Fibroblast of lung (primary cell): ENCODE data around the gene MYH9. TPM values are rescaled to one million over a fixed set of nuclear protein-coding genes. Genes with fewer than 3 reads are reported as not detected.

Experiments used
- DNase-seq, 2 donors: peaks; one replicate each; pipeline versions ENCODE4 v3.0.0 to v3.0.0-alpha.2; 2010; ENCODE audit warnings: low read depth in 2 of 2
- H2AFZ ChIP-seq: 2 replicates; pipeline ENCODE4 v1.5.1; 2012; ENCODE audit warnings: low read length, control low read depth, inconsistent platforms
- H3K27ac ChIP-seq: 2 replicates; pipeline ENCODE4 v1.5.1; 2011; ENCODE audit warnings: low read length, control low read depth; ENCODE audit not compliant: insufficient read depth
- H3K27me3 ChIP-seq: 2 replicates; pipeline ENCODE4 v1.5.1; 2011; ENCODE audit warnings: mild to moderate bottlenecking, low read length; ENCODE audit not compliant: control insufficient read depth, insufficient read depth
- H3K36me3 ChIP-seq: 2 replicates; pipeline ENCODE4 v1.5.1; 2011; ENCODE audit warnings: low read length; ENCODE audit not compliant: control insufficient read depth, insufficient read depth
- H3K4me1 ChIP-seq: 2 replicates; pipeline ENCODE4 v1.5.1; 2011; ENCODE audit warnings: low read length; ENCODE audit not compliant: control insufficient read depth, insufficient read depth; ENCODE audit errors: extremely low read depth
- H3K4me2 ChIP-seq: 2 replicates; pipeline ENCODE4 v1.5.1; 2011; ENCODE audit warnings: low read length, control low read depth; ENCODE audit not compliant: insufficient read depth; ENCODE audit errors: extremely low read depth
- H3K4me3 ChIP-seq, 4 experiments: fragments of 200-600 bp in 1 of 4; sonication (generic) in 1 of 4; replicated peaks in 1 of 4; 2 replicates each; pipeline ENCODE4 v1.5.1; 2011 to 2016; ENCODE audit warnings: low read length in 4 of 4, low read depth in 3 of 4, mild to moderate bottlenecking in 3 of 4, control low read depth in 2 of 4, inconsistent platforms in 1 of 4, mixed read lengths in 1 of 4; ENCODE audit not compliant: insufficient read depth in 1 of 4; ENCODE audit errors: control extremely low read depth in 1 of 4
- H3K79me2 ChIP-seq: 2 replicates; pipeline ENCODE4 v1.5.1; 2012; ENCODE audit warnings: mild to moderate bottlenecking, low read length, inconsistent platforms; ENCODE audit not compliant: control insufficient read depth, insufficient read depth
- H3K9ac ChIP-seq: 2 replicates; pipeline ENCODE4 v1.5.1; 2011; ENCODE audit warnings: mild to moderate bottlenecking, low read length, control low read depth; ENCODE audit not compliant: insufficient read depth
- H3K9me3 ChIP-seq: 2 replicates; pipeline ENCODE4 v1.5.1; 2012; ENCODE audit warnings: low read depth, low read length; ENCODE audit not compliant: control insufficient read depth, insufficient read depth
- H4K20me1 ChIP-seq: 2 replicates; pipeline ENCODE4 v1.5.1; 2011; ENCODE audit warnings: low read length; ENCODE audit not compliant: control insufficient read depth, insufficient read depth; ENCODE audit errors: extremely low read depth
- EZH2 ChIP-seq: IDR thresholded peaks from 2 replicates; pipeline ENCODE4 v1.5.1; 2012; ENCODE audit warnings: low read length, control low read depth, mild to moderate bottlenecking; ENCODE audit errors: missing control alignments
- polyA plus RNA-seq, 2 donors: library from polyadenylated mRNA; depleted of rRNA in 1 of 2; stranded (reverse) in 1 of 2; unstranded in 1 of 2; fragments of >200 nt; gene quantifications; 2 replicates each; pipeline ENCODE4 v1.2.1, GENCODE V29; 2011 to 2012; ENCODE audit warnings: missing spikeins in 1 of 2
- total RNA-seq: library from RNA; depleted of rRNA; stranded (reverse); fragments of >200 nt; gene quantifications from 2 replicates; pipeline ENCODE4 v1.2.1, GENCODE V29; 2014
- TF ChIP-seq, protein P1 (sequence below), 2 donors: IDR thresholded peaks in 1 of 2; conservative IDR thresholded peaks in 1 of 2; 1 replicate in 1 of 2; 2 replicates in 1 of 2; pipeline ENCODE4 v1.5.1; 2011 to 2012; ENCODE audit warnings: low read length in 2 of 2, control low read depth in 1 of 2, inconsistent platforms in 1 of 2, low read depth in 1 of 2, mild to moderate bottlenecking in 1 of 2

Gene MYH9
- total and polyA plus RNA-seq, 2 donors (not counting 1 experiment from before 2014, with no cell fraction given), result 677 to 796 TPM

DNA sequence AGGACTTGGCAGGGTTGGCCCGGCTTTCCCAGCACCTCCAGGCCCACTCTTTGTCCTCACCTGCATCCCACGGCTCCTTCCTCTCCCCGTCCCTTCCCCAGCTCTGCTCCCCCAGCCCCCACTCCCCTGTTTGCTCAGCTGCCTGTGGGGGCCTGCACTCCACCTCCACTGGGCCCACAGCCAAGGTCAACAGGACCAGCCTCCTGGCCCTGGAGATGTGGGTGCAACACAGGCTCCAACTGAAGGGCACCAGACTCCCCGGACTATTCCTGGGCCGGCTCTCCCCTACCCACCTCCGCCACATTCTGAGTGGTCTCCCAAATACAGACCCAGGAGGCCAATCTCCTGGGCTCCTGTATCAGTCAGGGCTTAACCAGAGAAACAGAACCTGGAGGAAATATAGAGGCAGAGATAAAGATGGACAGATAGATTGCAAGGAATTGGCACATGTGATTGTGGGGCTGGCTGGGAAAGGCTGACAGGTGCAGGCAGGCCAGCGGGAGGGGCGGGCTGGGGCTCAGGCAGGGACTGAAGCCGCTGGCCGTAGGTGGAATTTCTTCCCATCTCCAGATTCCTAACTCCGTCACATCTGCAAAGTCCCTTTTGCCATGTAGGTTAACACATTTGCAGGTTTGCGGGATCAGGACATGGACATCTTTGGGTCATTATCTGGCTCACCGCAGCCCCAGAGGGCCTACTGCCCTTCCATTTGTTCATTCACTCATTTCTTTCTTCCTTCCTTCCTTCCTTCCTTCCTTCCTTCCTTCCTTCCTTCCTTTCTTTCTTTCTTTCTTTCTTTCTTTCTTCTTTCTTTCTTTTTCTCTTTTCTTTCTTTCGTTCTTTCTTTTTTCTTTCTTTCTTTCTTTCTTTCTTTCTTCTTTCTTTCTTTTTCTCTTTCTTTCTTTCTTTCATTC is 45.8 kb upstream of the MYH9 start:
- H3K27me3 ChIP-seq, result no peaks in the 10 kb centered on the region
- no peaks in the 10 kb centered on the region for H4K20me1 ChIP-seq
- H3K27ac ChIP-seq, result no peak overlapping the region
- H3K9me3 ChIP-seq, result no peaks in the 10 kb centered on the region
- H3K4me1 ChIP-seq, result peaks cover 12% of the 10 kb centered on the region
- H3K4me2 ChIP-seq, result no peak overlapping the region
- no peaks in the 10 kb centered on the region for H3K36me3 ChIP-seq
- DNase-seq, result peak in 1 of 2 donors; percentile 36
- no peak for TF ChIP-seq EZH2
- TF ChIP-seq, protein P1, sequence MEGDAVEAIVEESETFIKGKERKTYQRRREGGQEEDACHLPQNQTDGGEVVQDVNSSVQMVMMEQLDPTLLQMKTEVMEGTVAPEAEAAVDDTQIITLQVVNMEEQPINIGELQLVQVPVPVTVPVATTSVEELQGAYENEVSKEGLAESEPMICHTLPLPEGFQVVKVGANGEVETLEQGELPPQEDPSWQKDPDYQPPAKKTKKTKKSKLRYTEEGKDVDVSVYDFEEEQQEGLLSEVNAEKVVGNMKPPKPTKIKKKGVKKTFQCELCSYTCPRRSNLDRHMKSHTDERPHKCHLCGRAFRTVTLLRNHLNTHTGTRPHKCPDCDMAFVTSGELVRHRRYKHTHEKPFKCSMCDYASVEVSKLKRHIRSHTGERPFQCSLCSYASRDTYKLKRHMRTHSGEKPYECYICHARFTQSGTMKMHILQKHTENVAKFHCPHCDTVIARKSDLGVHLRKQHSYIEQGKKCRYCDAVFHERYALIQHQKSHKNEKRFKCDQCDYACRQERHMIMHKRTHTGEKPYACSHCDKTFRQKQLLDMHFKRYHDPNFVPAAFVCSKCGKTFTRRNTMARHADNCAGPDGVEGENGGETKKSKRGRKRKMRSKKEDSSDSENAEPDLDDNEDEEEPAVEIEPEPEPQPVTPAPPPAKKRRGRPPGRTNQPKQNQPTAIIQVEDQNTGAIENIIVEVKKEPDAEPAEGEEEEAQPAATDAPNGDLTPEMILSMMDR (conservative IDR thresholded peaks at IDR 0.05 in 1 of 2, IDR thresholded peaks at IDR 0.05 in 1 of 2; ENCODE audit: low read depth in 1 of 2, low read length in 2 of 2), result no peak
- H3K9ac ChIP-seq, result no peak overlapping the region
- no peaks in the 10 kb centered on the region for H3K79me2 ChIP-seq
- H3K4me3 ChIP-seq, result no peak overlapping the region
- no peak overlapping the region for H2AFZ ChIP-seq

- no peak for TF ChIP-seq EZH2
- TF ChIP-seq, protein P1 (conservative IDR thresholded peaks at IDR 0.05 in 1 of 2, IDR thresholded peaks at IDR 0.05 in 1 of 2; ENCODE audit: low read depth in 1 of 2, low read length in 2 of 2), result no peak
- Histone ChIP-seq H3K27ac (no peak overlapping the region), H3K9ac (no peak overlapping the region), H4K20me1 (no peaks in the 10 kb centered on the region), H3K4me1 (peaks cover 9% of the 10 kb centered on the region), H3K27me3 (no peaks in the 10 kb centered on the region), H3K36me3 (no peaks in the 10 kb centered on the region), H3K79me2 (no peaks in the 10 kb centered on the region), H2AFZ (no peak overlapping the region), H3K4me2 (no peak overlapping the region), H3K9me3 (no peaks in the 10 kb centered on the region), H3K4me3 (no peak overlapping the region)
- DNase-seq, result peak in 1 of 2 donors; percentile 90
These were observed 45.0 kb upstream of the MYH9 start for GRCh38 chr22:36432592-36433317.

DNA sequence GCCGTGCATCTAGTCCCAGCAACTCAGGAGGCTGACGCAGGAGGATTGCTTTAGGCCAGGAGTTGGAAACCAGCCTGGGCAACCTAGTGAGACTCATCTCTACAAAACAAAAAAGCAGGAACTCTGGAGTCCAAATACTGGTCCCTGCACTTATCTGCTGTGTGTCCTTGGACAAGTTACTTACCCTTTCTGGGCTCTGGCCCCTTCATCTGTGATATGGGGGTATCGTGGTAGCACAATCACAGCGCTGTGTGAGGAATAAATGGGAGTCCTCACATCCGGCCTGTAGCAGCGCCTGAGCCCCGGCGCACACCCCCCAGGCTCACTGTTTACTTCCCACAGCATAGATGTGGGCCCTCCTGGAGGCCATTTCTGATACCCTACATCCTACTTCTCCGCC is 44.2 kb upstream of the MYH9 start:
- Histone ChIP-seq H3K79me2 (no peaks in the 10 kb centered on the region), H3K9me3 (no peaks in the 10 kb centered on the region), H2AFZ (no peak overlapping the region), H3K4me3 (no peak overlapping the region), H3K4me1 (peaks cover 9% of the 10 kb centered on the region), H3K4me2 (no peak overlapping the region), H3K27ac (no peak overlapping the region), H3K27me3 (no peaks in the 10 kb centered on the region), H3K9ac (no peak overlapping the region), H3K36me3 (no peaks in the 10 kb centered on the region), H4K20me1 (no peaks in the 10 kb centered on the region)
- no peak for TF ChIP-seq EZH2
- TF ChIP-seq, protein P1 (conservative IDR thresholded peaks at IDR 0.05 in 1 of 2, IDR thresholded peaks at IDR 0.05 in 1 of 2; ENCODE audit: low read depth in 1 of 2, low read length in 2 of 2), result no peak
- no peak for DNase-seq
